HG02852 (cell line): ENCODE results near the gene NKAIN4.
"Not testable (repeated sequence)": the region's sequence is repeated elsewhere in the genome, so short reads cannot be mapped to it uniquely, and the experiment has no call there.

Experiments
- ATAC-seq: cut with Tn5 transposase; IDR thresholded peaks from one replicate; pipeline ENCODE4 v1.9.1; 2021; ENCODE audit warnings: mild to moderate bottlenecking, moderate library complexity; ENCODE audit not compliant: unreplicated experiment

NKAIN4 gene

DNA sequence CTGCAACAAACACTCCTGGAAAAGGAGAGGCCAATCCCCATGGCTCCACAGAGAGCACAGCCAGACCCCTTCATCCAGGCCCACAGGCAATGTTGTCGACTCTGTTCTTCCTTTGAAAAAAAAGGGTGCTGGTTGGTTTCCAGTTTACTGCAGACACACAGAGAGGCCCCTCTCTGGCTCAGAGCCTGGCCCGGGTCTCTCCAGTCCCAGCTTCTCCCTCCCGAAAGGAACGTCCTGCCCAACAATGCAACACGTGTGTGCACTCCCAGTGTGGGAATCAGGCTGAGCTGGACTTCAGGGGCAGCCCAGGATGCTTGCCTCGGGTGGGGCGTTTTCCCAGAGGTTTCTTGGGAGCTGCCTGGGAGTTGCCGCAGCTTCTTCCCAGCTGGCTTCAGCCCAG lies 4.5 kb upstream of the NKAIN4 start:
- ATAC-seq: no peak

DNA sequence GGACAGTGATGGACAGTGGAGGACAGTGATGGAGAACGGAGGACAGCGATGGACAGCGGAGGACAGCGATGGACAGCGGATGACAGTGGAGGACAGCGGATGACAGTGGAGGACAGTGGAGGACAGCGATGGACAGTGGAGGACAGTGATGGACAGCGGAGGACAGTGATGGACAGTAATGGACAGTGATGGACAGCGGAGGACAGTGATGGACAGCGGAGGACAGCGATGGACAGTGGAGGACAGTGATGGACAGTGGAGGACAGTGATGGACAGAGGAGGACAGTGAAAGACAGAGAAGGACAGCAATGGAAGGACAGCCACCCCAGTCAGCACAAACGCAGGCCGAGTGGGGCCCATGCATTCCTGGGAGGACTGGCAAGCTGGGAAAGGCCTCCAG lies 3.4 kb upstream of the NKAIN4 start:
- no peak for ATAC-seq

GRCh38 chr20:63256954-63257353 lies 2.7 kb upstream of the NKAIN4 start:
- no peak for ATAC-seq

- no peak for ATAC-seq
Measured at GRCh38 chr20:63255931-63256704, 1.9 kb upstream of the NKAIN4 start.

DNA sequence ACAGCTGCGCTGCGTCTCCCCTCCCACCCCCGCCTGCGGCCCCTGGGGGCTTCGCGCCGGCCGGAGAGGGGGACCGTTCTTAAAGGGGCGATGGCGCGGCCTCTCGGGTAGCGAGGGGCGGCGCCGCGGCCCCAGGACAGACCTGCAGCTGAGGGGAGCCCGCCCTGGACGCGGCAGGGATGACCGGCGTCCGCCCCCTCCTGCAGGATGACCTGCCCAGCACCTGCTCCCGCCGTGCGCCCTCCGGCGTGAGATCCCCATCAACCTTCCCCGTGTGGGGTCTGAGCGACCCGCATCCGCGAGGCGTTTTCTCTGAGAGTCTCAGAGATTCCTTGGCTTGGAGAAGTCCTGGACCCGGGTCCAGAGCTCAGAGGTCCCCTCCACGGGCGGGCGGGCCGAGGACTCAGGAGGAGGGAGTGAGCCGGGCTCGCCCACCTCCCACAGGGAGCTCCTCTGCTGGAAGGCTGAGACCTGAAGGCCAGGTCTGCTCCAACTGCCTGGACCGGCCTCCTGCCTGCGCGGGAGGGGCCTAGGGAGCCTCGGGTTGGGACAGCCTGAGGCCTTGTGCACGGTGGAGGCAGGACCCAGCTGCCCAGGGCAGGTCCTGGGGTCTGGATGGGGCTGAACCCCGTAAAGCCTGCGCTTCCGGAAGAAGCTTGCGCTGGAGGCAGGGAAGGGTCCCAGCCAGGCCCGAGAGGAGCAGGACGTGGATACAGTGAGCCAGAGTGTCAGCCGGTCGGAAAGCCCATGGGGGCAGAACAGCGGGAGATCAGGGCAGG lies 532 bp upstream of the NKAIN4 start:
- ATAC-seq: no peak

- ATAC-seq: no peak
Measured at GRCh38 chr20:63253438-63254231, 628 bp downstream of the NKAIN4 start.

DNA sequence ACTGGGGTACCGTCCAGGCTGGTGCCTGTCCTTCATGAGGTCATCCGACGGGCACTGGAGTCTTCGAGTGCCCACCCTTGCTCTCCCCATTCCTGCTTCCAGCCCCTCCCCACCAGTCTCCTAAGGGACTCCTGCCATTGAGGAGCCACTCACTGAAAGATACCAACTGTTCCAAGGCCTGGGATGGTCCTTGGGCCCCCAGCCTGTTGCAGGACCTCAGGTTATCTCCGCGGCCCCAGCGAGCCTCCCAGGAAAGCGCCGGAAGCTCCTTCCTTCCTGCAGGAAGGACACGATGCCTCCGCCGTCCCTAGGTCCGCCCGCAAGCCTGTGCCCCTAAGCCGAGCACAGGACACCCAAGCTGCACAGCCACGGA lies 1.2 kb downstream of the NKAIN4 start:
- ATAC-seq: no peak

DNA sequence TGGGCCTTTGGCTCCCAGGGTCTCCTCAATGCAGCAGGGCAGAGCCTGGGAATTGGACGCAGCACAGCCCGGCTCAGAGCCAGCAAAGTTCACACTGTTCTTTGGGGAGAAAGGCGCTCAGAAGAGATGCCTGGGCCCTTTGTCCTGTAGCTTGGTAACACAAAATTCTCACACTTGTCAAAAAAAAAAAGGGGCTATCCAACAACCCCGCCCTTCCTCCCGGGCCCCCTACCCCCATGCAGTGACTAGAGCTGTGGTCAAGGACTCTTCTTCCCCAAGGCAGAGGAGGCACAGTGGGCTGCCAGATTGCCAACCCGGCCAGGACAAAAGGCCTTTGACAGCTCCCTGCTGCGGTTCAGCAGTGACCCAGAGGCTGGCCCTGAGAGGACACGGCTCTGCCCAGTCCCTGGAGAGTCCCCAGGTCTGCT lies 2.0 kb downstream of the NKAIN4 start:
- no peak for ATAC-seq

- ATAC-seq: not testable (repeated sequence)
Measured at GRCh38 chr20:63251350-63251749, 2.9 kb downstream of the NKAIN4 start.

GRCh38 chr20:63249891-63250290 lies 4.4 kb downstream of the NKAIN4 start:
- ATAC-seq: no peak

GRCh38 chr20:63248835-63249591 lies 5.2 kb downstream of the NKAIN4 start:
- no peak for ATAC-seq

- no peak for ATAC-seq
Measured at GRCh38 chr20:63247671-63248228, 6.5 kb downstream of the NKAIN4 start.

- ATAC-seq: no peak
Measured at GRCh38 chr20:63246490-63247288, 7.6 kb downstream of the NKAIN4 start.

GRCh38 chr20:63244468-63244867 lies 9.8 kb downstream of the NKAIN4 start:
- ATAC-seq: no peak

DNA sequence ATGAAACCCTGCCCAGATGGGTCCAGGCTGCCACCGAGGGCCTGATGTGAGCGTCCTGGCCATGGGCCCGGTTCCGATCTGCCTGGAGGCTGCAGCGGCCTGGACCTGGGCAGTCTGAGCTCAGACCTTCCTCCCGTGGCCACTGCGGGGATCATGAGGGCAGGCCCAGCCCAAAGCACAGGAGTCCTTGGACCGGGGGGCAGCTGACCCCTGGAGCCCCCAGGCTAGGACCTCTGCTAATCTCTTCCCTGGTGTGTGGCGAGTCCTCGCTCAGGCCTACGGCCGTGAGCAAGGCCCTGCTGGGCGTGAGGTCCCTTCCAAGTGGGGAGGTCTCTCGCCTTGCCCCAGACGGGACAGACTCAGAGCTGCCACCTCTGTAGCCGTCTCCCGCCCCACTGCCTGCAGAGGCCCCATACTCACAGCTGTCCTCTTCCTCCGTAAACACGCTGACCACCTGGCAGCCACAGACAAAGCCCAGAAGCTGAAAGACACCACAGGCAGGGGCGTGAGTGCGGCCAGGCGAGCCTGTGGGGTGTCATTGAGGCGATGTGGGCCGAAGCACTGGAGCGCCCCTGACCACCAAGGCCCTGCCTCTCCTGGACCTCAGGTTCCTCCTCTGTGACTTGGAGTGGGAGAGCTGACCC lies 10.5 kb downstream of the NKAIN4 start:
- ATAC-seq: no peak

- no peak for ATAC-seq
Measured at GRCh38 chr20:63242736-63243135, 11.5 kb downstream of the NKAIN4 start.

DNA sequence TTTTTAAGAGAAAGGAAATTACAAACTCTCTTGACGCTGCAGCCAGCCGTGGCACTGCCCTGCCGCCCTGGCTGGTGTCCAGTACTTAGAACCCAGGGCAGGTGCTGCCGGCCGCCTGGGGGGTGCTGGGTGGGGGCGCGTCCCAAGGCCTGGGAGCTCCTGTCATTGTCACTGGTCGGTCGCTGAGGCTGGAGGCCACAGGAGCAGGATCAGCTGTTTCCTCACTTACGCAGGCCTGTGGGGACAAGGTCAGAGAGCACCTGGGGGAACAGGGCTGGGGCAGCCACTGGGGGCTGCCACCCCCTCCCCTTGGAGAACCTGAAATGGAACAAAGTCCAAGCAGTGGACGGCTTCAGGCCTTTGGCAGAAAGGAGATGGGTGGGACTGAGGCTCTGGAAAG lies 13.0 kb downstream of the NKAIN4 start:
- ATAC-seq: no peak

DNA sequence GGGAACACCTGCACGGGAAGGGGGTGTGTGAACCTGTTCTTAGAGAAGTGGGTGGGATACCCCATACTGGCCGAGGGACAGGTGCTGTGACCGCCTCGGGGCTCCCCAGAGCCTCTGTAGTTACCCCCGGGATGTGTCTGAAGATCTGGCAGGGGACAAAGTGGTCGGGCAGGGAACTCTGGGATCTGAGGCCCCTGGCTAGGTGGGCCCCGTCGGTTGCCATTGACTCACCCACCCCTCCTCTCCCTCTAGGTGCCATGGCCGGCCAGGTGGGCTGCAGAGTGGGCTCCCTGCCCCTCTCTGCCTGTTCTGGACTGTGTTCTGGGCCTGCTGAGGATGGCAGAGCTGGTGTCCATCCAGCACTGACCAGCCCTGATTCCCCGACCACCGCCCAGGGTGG lies 14.3 kb downstream of the NKAIN4 start:
- ATAC-seq: no peak

- no peak for ATAC-seq
Measured at GRCh38 chr20:63239431-63239830, 14.8 kb downstream of the NKAIN4 start.
